Measurements from ENCODE around the gene VGF.
"Not testable (repeated sequence)": the region's sequence is repeated elsewhere in the genome, so short reads cannot be mapped to it uniquely, and the experiment has no call there.

The VGF gene

GRCh38 chr7:101165075-101165957 is at the start of gene VGF:
VGF (minus strand) TSS chr7:101165569; CDS start chr7:101164843, 726 bp downstream.
- DNase-seq: peak; percentile 85

GRCh38 chr7:101212014-101212413 is 46.6 kb upstream of the VGF start:
- DNase-seq: no peak

GRCh38 chr7:101211501-101211900 is 46.1 kb upstream of the VGF start:
- no peak for DNase-seq

GRCh38 chr7:101210143-101210542 is 44.8 kb upstream of the VGF start:
- DNase-seq: no peak

GRCh38 chr7:101208794-101209193 is 43.4 kb upstream of the VGF start:
- no peak for DNase-seq

- DNase-seq: no peak
Measured at GRCh38 chr7:101207459-101207858, 42.1 kb upstream of the VGF start.

- no peak for DNase-seq
Measured at GRCh38 chr7:101206665-101207042, 41.3 kb upstream of the VGF start.

- DNase-seq: no peak
Measured at GRCh38 chr7:101205901-101206664, 40.7 kb upstream of the VGF start.

GRCh38 chr7:101203740-101204738 is 38.7 kb upstream of the VGF start:
- peak; percentile 30 for DNase-seq

GRCh38 chr7:101202603-101202918 is 37.2 kb upstream of the VGF start:
- DNase-seq: no peak

GRCh38 chr7:101201695-101202602 is 36.6 kb upstream of the VGF start:
- no peak for DNase-seq

GRCh38 chr7:101200862-101201599 is 35.7 kb upstream of the VGF start, which contains the start of gene MOGAT3:
MOGAT3 (minus strand) TSS chr7:101201036; CDS start chr7:101200854, 182 bp downstream.
- no peak for DNase-seq

- DNase-seq: no peak
Measured at GRCh38 chr7:101200504-101200861, 35.1 kb upstream of the VGF start.

GRCh38 chr7:101199522-101199921 is 34.2 kb upstream of the VGF start:
- DNase-seq: not testable (repeated sequence)

GRCh38 chr7:101198476-101198875 is 33.1 kb upstream of the VGF start:
- no peak for DNase-seq

GRCh38 chr7:101197991-101198390 is 32.6 kb upstream of the VGF start:
- no peak for DNase-seq

GRCh38 chr7:101195884-101196283 is 30.5 kb upstream of the VGF start:
- no peak for DNase-seq

- DNase-seq: no peak
Measured at GRCh38 chr7:101189109-101189508, 23.7 kb upstream of the VGF start.

- DNase-seq: no peak
Measured at GRCh38 chr7:101186844-101187428, 21.6 kb upstream of the VGF start.

GRCh38 chr7:101186194-101186593 is 20.8 kb upstream of the VGF start:
- DNase-seq: no peak
